ENCODE data around the gene MED15. TPM values are rescaled to one million over a fixed set of nuclear protein-coding genes. Genes with fewer than 3 reads are reported as not detected.
A peak's percentile ranks its signal among the peaks of the same experiment; 100 is the strongest.

MED15 gene
- total RNA-seq, 4 donors from 2014 or later: 37.5 to 69.4 (median 52.7) TPM

DNA sequence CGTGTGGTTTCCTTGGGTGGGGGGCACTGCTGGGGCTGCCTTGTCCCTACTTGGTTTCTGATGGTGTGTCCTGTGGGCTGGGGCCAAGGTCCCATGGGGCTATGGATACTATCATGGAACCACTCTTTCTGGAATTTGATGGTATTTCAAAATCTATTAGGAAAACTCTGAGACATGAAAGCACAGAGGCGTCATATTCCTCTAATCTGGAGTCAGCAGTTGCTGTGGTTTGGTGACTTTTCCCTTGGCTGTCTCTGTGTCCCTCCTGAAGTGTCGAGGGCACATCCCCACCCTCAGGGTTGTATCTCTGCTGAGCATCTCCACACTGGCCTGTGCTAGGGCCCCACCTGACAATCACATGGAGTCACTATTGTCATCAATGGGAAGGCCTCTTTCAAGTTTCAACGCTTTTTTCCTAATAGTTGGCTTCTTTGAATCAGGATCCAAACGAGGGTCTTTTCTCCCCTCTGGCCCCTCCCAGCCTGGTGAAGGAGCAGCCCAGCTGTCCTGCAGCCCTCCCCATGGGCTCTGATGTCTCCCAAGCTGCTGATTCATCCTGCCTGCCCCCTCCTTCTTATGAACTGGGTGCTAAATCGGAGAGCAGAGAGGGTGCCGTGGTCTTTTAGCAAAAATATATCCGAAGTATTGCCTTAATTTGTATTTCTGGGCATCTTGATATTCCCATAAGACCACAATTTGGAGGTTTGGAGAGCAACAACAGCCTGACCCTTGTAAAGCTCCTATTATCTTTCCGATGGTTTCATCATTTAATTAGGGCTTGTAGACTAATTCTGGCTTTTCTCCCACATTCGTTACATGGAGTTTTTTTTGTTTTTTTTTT, 38.5 kb downstream of the MED15 start:
- in situ Hi-C loops (cut with MboI; ENCODE audit: low sequenced_read_pairs in 4 of 4): no loop called here

DNA sequence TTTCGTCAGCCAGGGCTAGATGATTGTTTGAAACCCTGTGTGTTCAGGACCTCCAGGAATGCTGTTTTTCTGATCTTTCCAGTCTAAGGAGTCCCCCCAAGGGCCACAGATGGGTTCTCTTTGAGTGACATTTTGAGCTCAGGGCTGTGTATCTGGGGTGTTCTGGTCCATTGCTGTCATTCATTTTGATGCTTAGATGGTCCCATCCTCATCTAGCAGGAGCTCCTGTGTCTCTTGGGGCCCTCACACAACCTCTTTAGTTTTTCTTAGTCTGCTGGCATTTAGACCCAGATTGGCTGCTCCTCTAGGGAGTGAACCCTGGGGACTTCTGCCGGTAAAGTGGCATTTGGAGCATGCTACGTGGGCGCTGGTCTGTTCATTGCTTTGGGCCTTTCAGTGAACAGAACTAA, 39.1 kb downstream of the MED15 start:
- H3K9me3 ChIP-seq: no peaks in the 10 kb centered on the region
- in situ Hi-C loops (cut with MboI; ENCODE audit: low sequenced_read_pairs in 4 of 4) (no loop called here), intact Hi-C loops (cut with DNase I; ENCODE audit: low total_unique reads) (no loop called here)
- H3K36me3 ChIP-seq: peaks cover 0 to 7% of the 10 kb centered on the region in 2 donors
- H3K4me1 ChIP-seq: peaks cover 33 to 57% of the 10 kb centered on the region in 2 donors
- no peaks in the 10 kb centered on the region for H3K27me3 ChIP-seq
- TF ChIP-seq, protein P1, sequence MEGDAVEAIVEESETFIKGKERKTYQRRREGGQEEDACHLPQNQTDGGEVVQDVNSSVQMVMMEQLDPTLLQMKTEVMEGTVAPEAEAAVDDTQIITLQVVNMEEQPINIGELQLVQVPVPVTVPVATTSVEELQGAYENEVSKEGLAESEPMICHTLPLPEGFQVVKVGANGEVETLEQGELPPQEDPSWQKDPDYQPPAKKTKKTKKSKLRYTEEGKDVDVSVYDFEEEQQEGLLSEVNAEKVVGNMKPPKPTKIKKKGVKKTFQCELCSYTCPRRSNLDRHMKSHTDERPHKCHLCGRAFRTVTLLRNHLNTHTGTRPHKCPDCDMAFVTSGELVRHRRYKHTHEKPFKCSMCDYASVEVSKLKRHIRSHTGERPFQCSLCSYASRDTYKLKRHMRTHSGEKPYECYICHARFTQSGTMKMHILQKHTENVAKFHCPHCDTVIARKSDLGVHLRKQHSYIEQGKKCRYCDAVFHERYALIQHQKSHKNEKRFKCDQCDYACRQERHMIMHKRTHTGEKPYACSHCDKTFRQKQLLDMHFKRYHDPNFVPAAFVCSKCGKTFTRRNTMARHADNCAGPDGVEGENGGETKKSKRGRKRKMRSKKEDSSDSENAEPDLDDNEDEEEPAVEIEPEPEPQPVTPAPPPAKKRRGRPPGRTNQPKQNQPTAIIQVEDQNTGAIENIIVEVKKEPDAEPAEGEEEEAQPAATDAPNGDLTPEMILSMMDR (IDR thresholded peaks at IDR 0.05 in 4 of 5, conservative IDR thresholded peaks at IDR 0.05 in 1 of 5): no peak
- TF ChIP-seq POLR2A (IDR thresholded peaks at IDR 0.05): no peak
- ATAC-seq: no peak
- no peak overlapping the region for H3K4me3 ChIP-seq
- H3K27ac ChIP-seq: peak overlapping the region in 1 of 4 donors; percentile 41
- DNase-seq: no peak

More for the DNA sequence above, 38.5 kb downstream of the MED15 start:
- H3K4me1 ChIP-seq: peaks cover 26 to 50% of the 10 kb centered on the region in 2 donors
- TF ChIP-seq, protein P1 (IDR thresholded peaks at IDR 0.05 in 4 of 5, conservative IDR thresholded peaks at IDR 0.05 in 1 of 5): no peak
- no peak for TF ChIP-seq POLR2A (IDR thresholded peaks at IDR 0.05)
- intact Hi-C loops (cut with DNase I; ENCODE audit: low total_unique reads): no loop called here
- no peaks in the 10 kb centered on the region for H3K9me3 ChIP-seq
- H3K4me3 ChIP-seq: no peak overlapping the region
- no peak for DNase-seq
- ATAC-seq: no peak
- peak overlapping the region in 2 of 4 donors; percentile 41 to 53 for H3K27ac ChIP-seq
- H3K27me3 ChIP-seq: no peaks in the 10 kb centered on the region
- H3K36me3 ChIP-seq: peaks cover 0 to 11% of the 10 kb centered on the region in 2 donors

DNA sequence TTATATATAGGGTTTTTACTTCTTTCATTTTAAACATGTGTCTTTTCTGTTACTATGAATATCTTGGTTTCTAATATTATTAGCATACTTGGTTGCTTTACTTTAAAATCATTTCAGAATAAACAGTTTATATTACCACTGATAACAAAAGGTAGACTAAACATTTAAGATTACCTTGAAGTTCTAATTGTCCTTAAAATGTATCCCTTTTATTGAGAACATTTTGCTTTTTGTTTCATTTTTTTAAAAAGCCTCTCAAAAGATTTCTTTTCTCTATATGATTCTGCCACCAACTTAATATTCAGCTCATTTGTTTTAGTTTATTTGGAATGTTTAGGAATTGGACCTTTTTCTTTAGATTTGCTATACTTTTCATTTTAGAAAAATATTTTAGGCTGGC, 39.6 kb downstream of the MED15 start:
- in situ Hi-C loops (cut with MboI; ENCODE audit: low sequenced_read_pairs in 4 of 4) (no loop called here), intact Hi-C loops (cut with DNase I; ENCODE audit: low total_unique reads) (no loop called here)
- Histone ChIP-seq H3K27me3 (no peaks in the 10 kb centered on the region), H3K9me3 (no peaks in the 10 kb centered on the region), H3K27ac (no peak overlapping the region), H3K4me1 (peaks cover 38 to 62% of the 10 kb centered on the region in 2 donors), H3K36me3 (peaks cover 0 to 7% of the 10 kb centered on the region in 2 donors), H3K4me3 (no peak overlapping the region)
- DNase-seq: no peak
- TF ChIP-seq, protein P1 (IDR thresholded peaks at IDR 0.05 in 4 of 5, conservative IDR thresholded peaks at IDR 0.05 in 1 of 5): no peak
- TF ChIP-seq POLR2A (IDR thresholded peaks at IDR 0.05): no peak
- no peak for ATAC-seq

DNA sequence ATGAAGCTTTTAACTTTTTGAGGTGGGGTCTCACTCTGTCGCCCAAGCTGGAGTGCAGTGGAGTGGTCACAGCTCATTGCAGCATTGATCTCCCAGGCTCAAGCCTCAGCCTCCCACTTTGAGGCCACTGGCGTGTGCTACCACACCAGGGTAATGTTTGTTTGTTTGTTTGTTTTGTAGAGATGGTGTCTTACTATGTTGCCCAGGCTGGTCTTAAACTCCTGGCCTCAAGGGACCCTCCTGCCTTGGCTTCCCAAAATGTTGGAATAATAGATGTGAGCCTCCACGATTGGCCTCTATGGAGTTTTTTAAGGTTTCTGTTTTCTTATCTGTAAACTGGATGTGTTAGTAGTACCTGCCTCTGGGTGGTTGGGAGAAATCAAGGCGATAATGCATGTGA, 41.4 kb downstream of the MED15 start:
- Histone ChIP-seq H3K9me3 (no peaks in the 10 kb centered on the region), H3K36me3 (peaks cover 0 to 7% of the 10 kb centered on the region in 2 donors), H3K4me1 (peaks cover 53 to 78% of the 10 kb centered on the region in 2 donors), H3K27me3 (no peaks in the 10 kb centered on the region), H3K4me3 (no peak overlapping the region), H3K27ac (peak overlapping the region; percentile 95 to 98 (median 97))
- TF ChIP-seq, protein P1 (IDR thresholded peaks at IDR 0.05 in 4 of 5, conservative IDR thresholded peaks at IDR 0.05 in 1 of 5): no peak
- TF ChIP-seq POLR2A (IDR thresholded peaks at IDR 0.05): no peak
- DNase-seq: no peak
- intact Hi-C loops (cut with DNase I; ENCODE audit: low total_unique reads) (no loop called here), in situ Hi-C loops (cut with MboI; ENCODE audit: low sequenced_read_pairs in 4 of 4) (no loop called here)
- ATAC-seq: no peak

Measured in gastrocnemius medialis (tissue), 4 donors.